Measurements from ENCODE around the gene CDC42EP1.
"Not testable (repeated sequence)": the region's sequence is repeated elsewhere in the genome, so short reads cannot be mapped to it uniquely, and the experiment has no call there.

The CDC42EP1 gene

DNA sequence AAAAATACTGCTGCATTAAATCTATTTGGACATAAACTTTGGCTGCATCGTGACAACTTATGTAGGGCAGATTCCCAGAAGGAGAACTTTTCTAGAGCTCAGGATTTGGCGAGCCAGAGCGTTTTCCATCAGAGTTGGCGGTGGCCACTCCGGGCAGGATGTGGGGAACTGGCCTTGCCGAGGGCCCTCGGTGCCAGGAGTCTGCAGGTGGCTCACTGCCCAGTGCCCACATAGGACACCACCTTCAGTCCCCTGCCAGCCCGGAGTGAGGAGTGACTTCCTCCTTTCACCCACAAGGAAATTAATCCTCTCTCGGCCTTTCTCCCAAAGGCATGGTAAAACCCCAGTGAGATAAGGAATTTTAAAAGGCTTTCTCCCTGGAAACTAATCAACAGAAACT is 21.2 kb downstream of the CDC42EP1 start:
- DNase-seq (ENCODE audit: low spot score) = peak; percentile 85

DNA sequence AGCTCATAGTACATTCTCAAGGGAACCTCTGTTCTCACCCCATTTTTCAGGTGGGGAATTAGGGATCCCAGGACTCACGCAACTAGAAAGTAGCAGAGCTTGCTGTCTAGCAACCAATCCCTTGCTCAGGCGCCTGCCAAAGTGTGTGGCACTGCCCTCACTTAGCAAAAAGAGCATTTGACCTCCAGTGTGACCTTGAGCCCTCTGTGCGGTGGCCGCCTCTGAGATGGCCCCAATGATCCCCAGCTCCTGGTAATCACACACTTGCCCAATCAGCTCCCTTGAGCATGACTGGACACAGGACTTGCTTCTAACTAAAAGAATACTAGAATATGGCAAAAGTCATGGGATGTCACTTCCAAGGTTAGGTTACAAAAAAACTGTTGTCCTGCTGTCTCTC is 22.2 kb downstream of the CDC42EP1 start:
- no peak for DNase-seq (ENCODE audit: low spot score)

DNA sequence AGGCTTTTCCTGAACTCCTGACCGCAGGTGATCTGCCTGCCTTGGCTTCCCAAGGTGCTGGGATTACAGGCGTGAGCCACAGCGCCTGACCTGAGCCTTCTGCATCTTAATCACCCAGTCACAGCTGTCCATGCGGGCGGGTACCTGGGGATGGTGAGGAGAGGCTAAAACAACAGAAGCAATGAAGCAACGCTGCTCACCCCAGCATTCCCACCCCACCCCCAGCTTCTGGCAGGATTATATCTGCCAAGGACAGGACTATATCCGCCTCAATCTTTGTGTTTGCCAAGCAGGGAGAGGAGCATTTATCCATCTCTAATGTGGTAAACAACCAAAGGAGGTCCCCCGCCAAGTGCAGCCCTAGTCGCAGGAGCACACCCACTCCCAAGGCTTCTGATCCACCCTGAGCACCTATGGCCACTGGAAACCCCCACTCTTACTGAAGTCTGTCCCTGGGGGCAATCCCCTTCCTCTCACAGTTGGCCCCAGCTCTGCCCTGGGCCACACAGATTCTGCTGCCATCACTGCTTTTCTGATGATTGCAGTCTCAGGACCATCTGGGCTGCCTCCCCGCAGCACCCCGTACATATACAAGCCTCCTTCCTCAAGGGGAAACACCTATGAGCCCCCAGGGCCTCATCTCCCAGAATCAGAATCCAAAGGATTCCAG is 28.4 kb downstream of the CDC42EP1 start:
- no peak for DNase-seq (ENCODE audit: low spot score)

DNA sequence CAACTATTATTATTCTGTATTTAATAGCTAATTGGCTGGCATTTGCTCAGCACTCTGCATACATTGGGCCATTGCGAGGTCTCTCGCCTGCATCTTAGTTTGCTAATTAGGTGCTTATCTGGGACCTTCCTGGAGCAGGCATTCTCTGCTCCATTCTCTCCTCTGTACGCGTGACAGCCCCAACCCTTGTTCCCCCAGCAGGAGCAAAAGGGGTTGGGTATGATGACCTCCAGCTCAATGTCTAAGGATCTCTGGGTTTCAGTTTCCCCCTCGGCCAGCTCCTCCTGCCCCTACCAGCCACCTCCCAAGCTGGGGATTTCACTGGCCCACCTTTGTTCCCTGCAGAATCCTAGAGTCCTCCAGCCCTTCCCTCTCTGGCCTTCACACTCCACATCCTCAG is 29.4 kb downstream of the CDC42EP1 start:
- no peak for DNase-seq (ENCODE audit: low spot score)

DNA sequence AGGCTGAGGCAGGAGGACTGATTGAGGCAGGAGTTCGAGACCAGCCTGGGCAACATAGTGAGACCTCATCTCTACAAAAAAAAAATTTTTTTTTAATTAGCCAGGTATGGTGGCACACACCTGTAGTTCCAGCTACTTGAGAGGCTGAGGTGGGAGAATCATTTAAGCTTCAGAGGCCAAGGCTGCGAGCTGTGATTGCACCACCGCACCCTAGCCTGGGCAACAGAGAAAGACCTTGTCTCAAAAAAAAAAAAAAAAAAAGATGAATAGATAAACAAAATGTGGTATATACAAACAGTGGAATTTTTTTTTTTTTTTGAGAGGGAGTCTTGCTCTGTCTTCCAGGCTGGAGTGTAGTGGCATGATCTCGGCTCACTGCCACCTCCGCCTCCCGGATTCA is 30.8 kb downstream of the CDC42EP1 start:
- not testable (repeated sequence) for DNase-seq (ENCODE audit: low spot score)

DNA sequence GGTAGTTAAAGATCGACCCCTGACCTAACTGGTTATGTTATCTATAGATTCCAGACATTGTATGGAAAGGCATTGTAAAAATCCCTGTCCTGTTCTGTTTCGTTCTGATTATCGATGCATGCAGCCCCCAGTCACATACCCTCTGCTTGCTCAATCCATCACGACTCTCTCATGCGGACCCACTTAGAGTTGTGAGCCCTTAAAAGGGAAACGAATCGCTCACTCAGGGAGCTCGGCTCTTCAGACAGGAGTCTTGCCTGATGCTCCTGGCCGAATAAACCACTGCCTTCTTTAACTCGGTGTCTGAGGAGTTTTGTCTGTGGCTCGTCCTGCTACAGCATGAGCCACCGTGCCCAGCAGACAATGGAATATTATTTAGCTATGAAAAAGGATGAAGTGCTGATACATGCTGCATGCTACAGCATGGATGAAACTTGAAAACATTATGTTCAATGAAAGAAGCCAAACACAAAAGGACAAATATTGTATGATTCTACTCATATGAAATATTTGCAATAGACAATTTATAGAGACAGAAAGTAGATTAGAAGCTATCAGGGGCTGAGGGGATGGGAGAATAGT is 31.6 kb downstream of the CDC42EP1 start:
- no peak for DNase-seq (ENCODE audit: low spot score)

DNA sequence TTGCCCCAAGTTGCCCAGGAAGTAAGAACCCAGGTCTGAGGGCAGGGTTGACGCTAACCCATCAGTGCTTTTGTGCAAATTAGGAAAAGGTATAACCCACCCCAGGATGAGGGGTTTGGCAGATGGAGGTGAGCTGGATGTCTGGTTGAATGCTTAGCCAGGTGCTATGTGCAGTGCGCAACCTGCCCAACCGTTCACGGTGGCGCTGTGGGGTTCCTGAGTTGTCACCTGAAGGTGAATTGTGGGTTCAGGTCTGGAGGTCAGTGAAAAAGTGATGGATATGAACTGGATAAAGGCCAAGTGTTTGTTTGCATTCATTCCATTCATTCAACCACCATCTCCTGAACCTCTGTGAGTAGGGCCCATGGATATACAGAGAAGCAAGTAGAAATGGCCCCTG is 34.0 kb downstream of the CDC42EP1 start:
- DNase-seq (ENCODE audit: low spot score) = no peak

DNA sequence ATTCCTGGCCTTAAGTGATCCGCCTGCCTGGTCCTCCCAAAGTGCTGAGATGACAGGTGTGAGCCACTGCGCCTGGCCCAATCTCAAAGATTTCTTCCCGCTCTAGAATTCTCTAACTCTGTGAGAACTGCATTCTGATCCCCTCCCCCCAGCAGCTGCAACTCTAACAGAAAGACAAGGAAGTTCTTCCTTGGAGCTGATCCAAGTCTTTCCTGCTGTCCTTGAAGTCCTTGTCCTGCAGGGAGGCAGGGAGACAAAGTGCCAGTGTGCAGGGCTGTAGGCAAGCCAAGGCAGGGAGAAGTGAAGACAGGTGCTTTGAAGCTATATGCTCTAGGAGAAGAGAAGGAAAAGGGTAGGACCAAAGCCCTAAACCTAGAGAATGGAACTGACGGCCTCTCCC is 38.9 kb downstream of the CDC42EP1 start:
- DNase-seq (ENCODE audit: low spot score) = no peak

DNA sequence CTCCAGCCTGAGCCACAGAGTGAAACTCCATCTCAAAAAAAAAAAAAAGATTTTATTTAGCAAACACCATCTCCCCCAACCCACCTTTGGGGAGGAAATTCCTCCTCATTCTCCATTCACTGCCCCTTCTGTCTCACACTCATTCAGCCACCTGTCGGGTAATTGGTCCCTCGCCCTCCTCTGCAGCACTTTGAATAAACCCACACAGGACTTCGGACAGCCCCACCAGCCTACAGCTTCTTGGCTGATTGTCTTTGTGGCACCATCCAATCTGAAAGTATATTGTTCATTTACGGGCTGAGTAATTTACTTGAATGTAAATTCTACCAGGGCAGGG is 40.9 kb downstream of the CDC42EP1 start:
- DNase-seq (ENCODE audit: low spot score) = no peak

DNA sequence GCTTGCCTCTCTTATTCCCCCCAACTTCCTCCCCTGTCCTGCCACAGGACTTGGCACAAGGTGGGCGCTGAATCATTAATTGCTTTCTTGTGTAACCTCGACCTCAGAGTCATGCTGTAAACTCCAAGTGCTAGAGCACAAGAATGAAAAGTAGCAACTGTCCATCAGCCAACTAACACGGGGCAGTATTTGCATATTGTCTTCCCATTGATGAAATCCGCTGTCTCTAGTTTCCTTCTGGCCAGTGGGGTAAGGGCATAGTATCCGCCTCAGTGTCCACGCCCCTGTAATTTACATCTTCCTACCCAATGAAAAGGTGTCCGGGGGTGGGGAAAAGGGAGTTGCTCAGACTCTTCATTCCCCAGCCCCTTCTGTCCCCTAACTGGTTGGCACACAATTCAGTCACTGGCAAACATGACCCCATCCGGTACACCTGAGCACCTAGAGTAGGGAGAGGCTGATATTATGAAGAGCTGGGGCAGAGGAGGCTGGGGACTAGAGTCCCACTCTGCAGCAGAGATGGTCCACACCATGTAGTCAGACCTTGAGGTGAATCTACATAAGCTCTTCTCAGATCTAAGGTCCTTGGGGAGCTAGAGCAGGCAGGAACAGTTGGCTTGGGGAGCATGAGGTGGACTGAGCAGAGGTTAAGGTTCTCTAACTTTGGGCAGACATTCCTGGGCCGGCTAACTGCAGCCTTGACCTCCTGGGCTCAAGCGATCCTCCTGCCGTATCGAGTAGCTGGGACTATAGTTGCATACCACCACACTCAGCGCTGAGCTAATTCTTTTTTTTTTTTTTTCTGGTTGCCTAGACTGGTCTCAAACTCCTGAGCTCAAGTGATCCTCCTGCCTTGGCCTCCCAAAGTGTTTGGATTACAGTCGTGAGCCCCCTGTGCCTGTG is 41.5 kb downstream of the CDC42EP1 start:
- DNase-seq (ENCODE audit: low spot score) = peak; percentile 84

DNA sequence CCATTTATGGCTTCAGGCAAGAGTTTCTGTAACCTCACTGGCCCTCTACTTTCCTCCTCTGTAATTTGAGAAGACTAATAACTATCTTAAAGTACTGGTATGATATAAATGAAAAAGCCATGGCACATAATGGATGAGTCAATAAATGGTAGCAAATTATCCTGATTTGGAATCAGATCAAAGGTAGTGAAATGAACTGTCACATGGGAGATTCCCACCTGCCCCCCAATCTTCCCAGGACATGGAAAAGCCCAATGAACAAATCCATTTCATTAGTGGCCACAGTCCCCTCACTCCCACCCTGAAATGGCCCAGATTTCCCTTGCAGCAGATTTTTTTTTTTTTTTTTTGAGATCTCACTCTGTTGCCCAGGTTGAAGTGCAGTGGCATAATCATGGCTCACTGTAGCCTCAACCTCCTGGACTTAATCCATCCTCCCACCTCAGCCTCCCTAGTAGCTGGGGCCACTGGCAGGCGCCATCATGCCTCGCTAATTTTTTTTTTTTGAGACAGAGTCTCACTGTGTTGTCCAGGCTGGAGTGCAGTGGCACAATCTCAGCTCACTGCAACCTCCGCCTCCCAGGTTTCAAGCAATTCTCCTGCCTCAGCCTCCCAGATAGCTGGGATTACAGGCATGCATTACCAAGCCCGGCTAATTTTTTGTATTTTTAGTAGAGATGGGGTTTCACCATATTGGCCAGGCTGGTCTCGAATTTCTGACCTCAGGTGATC is 42.4 kb downstream of the CDC42EP1 start:
- DNase-seq (ENCODE audit: low spot score) = not testable (repeated sequence)

DNA sequence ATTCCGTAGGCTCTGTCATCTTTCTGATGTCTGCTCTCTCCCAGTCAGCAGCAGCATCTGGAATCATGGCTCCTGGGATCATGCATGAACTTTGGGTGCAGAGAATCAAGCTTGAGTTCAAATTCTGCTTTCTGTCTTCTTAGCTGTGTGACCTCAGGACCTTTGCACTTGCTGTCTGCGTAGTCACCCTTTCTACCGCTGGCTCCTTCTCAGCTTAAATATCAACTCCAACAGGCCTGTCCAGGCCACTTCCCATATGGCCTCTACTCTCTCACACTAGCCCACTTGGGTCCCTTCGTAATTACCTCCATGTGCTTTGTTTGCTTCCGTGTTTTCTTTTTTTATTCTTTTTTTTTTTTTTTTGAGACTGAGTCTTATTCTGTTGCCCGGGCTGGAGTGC is 43.8 kb downstream of the CDC42EP1 start:
- DNase-seq (ENCODE audit: low spot score) = no peak

DNA sequence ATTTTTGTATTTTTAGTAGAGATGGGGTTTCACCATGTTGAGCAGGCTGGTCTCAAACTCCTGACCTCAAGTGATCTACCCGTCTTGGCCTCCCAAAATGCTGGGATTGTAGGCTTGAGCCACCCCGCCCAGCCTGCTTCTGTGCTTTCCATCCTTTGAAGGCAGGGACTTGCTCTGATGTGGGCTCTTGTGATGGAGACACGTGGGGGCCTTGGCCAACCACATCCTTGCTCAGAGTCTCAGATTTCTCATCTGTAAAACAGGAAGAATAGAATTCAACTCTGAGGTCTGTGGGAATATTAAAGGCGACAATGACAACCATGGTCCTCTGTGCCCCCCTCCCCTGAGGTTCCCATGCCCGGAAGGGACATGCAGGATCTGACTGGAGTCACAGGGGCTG is 44.6 kb downstream of the CDC42EP1 start:
- DNase-seq (ENCODE audit: low spot score) = no peak

DNA sequence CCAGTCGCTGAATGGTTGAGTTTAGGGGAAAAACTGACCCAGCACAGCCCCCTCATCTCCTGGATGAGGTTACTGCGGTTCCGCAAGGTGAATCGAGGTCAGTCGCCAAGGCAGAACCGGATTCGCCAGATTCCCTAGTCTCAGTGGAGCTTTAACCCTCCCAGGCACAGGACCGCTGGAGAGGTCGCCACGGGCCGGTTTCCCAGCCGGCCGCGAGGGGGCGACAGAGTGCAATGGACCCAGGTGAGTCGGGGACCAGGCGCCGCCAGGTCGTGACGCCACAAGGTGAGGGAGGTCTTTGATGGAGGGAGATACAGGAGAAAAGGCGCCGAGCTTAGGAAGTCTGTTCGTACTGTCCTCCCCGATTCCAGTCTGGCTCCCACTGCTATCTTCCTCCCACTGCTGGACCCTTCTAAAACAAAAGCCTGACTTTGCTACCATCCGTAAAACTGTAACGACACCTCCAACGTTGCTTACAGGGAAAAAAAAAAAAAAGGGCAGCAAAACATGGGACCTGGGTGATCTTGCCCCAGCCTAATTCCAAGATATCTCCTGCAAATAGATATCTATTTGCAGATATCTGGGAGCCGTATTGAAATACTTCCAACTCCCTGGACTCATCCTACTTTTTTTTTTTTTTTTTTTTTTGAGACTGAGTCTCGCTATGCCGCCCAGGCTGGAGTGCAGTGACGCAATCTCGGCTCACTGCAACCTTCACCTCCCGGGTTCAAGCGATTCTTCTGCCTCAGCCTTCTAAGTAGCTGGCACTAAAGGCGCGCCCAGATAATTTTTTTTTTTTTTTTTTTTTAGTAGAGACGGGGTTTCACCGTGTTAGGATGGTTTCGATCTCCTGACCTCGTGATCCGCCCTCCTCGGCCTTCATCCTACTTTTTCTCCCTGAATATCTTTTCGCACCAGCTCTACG is 47.0 kb downstream of the CDC42EP1 start:
- peak; percentile 92 for DNase-seq (ENCODE audit: low spot score)

DNA sequence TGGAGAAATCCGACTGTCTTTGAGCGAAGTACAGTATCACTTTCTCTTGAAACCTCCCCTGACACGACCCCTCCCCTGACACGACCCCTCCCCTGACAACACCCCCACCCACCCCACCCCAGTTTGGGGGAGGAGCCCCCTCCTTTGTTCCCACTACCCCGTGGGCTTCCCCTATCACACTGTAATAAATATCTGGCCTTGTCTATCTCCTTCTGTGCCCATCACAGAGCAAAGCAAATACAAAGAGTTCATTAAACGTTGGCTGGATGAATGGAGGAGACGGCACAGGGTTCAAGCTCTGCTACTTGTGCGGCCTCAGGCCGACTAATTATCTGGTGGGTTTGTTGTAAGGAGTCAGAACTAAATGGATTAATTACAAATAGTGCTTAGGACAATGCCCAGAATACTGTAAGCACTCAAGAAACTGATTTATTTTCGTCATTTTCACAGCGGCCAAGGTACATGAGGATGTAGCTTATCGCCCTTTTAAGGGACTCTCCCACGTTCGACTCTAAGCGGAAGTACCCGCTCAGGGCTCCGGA is 47.7 kb downstream of the CDC42EP1 start:
- DNase-seq (ENCODE audit: low spot score) = no peak

DNA sequence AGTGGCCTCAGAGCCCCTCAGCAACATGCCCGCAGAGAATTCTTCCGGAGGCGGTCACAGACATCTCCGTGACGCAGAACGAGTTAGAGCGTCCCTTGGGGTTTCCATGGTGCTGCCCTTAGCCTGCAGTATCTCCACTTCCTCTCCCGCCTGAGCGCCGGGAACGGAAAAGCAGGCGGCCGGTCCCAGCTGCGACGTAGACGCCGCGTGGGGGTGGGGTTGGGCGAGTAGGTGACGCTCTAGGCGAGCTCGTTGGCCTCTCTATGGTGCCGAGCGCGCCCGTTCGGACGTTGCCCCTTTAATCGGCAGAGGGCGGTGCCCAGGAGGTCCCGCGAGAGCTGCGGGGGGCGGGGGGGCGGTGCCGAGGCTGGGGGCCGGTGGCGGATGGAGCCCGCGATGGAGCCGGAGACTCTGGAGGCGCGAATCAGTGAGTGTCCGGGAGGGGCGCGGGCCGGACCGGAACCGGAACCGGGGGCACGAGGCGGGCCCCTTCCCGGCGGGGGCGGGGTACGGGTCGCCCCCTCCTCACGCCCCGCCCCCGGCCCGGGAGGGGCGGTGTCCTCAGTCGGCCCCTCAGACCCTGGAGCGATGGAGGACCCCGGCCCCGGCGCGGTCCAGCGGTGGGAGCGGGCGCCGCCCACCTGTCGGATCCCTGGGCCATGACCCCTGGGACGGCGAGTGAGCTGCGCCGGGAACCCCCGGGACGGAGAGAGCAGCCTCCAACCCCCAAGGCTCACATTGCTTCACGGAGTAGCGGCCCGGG is 48.4 kb downstream of the CDC42EP1 start, which contains the start of gene GGA1:
TSS of gene GGA1 (plus strand) at position 358 of the 763 bp plus-strand sequence. CDS start at position 385, 27 bp downstream.
- DNase-seq (ENCODE audit: low spot score) = peak; percentile 99

DNA sequence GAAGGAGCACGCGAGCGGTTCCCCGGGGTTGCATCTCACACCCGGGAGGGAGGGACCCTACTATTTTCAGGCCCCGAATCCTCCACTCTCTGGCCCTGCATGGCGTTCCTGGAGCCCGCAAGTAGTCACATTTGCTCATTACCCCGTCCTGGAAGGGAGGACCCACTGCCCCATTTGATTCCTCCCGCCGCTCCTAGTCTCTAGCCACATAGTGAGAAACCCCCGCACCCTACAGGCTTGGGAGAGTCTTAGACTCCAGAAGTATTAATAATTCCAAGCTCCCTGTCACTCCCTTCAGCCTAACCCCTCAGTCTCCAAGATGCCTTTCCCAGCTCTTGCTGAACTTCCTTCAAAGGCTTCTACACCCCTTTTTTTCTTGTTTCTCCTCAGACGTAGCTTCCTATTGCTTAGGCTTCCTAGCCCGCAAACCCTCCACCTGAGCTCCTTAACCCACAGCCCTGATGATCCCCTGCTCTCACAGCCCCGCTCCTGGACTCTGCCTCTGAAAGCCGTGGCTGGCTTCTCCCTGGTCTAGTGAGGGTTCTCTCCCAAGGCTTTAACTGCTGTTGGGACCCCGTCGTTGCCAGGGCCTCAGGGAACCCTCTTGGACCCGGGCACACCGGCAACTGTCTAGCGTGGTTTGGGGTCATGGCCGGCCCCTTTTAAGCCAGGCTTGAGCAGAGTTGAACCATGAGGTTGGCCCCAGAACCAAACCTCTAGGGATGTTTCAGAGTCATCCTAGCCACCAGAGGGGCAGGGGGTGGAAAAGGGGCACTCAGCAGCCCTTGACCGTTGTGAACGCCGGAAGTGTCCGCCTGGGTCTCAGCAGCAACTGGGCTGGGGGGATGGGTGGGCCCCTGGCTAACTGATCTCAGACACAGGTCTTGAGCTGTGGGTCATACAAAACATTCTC is 49.2 kb downstream of the CDC42EP1 start:
- no peak for DNase-seq (ENCODE audit: low spot score)

DNA sequence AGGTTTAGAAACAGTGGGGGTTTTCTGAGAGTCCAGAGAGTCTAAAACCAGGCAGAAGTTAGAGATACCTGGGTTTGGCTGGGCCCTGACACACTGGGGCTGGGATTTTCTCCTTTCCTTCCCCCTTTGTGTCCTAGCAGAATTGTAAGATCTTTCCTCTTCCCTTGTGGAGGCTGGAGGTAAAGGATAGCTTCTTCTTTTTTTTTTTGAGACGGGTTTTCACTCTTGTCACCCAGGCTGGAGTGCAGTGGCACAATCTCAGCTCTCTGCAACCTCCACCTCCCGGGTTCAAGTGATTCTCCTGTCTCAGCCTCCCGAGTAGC is 49.8 kb downstream of the CDC42EP1 start:
- not testable (repeated sequence) for DNase-seq (ENCODE audit: low spot score)

DNA sequence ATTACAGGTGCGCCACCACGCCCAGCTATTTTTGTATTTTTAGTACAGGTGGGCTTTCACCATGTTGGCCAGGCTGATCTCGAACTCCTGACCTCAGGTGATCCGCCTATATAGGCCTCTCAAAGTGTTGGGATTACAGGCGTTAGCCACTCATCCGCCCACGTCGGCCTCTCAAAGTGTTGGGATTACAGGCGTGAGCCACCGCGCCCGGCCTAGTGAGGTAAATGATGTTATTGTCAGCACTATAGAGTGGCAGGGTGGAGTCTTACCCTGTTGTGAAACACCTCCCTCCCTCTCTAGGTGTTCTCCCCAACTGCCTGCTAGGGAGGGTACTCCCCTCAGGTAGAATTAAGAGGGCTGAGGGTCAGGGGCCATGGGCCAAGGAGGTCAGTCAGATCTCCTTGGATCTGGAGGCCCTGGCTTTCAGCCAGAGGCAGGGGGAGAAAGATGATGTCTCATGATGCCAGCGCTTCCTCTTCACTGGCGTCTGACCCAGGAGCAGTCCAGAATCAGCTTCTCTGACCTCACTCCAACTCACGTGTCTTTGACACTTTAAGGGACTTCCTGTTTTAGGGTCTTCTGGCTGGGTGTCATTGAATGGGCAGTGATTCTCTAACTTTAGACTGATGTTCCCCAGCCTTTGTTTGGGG is 50.3 kb downstream of the CDC42EP1 start:
- no peak for DNase-seq (ENCODE audit: low spot score)

All from cerebellar cortex (tissue), 1 donor.